Inflammatory macrophage treated with lipopolysaccharide for 4 hours (primary cell): Measurements from ENCODE around the gene DHRS9.
"Not testable (repeated sequence)": the region's sequence is repeated elsewhere in the genome, so short reads cannot be mapped to it uniquely, and the experiment has no call there.

Experiments
- DNase-seq: peaks from one replicate; pipeline ENCODE4 v3.0.0-alpha.2; 2020

Gene DHRS9

DNA sequence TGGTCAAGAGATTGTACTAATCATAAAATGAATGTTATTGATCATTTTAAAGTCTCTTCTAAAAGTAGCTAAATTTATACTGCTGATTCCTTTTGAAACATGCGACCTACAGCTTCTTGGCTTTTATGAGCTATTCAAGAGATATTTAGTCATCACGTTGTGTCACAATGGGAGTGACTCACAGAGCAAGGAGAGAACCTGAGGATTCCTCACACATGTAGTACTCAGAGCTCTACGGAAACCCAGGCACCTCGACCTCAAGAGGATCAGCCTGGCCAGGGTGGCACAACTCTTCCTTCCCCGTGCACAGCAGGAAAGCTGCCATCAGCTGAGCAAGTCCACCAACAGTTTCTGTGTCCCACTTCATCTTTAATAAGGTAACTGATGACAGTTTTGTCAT lies at the start of gene DHRS9:
Gene DHRS9, plus strand, starts transcription at position 223 of the 400 bp plus-strand sequence. CDS start 12,019 bp downstream, outside the sequence.
- peak; percentile 96 for DNase-seq

DNA sequence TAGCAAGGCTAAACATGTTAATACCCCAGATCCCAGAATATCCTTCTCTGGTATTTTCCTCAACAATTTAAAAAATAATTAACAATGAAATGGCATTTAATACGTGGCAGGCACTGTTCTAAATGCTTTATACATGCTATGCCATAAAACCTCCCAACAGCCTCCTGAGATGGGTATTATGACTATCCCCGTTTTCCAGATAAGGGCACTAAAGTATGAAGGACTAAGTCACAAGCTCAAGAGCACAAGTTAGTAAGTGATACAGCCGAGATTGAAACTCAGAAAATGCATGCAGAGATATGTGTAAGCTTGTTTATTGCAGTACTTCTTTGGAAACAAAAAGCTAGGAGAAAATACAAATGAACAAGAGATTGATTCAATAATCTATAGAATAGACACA lies 46.2 kb upstream of the DHRS9 start:
- no peak for DNase-seq

DNA sequence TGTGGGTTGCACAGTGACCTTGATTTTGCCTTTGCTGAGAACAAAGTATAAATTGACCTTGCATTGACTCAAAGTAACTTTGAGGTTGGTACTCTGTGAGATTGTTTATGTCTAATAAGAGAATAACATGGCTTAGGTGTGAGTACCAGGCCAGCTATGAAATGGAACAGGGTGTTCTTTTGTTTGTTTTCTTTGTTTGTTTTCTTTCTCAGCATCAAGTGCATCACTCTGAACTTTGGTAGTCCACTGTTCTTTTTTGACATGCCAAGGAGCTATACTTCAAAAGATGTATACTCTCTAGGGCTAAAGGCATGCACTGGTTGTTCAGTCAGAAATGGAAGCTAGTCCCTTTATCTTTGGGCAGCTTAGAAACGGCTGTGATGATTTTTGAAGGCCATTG lies 43.3 kb upstream of the DHRS9 start:
- no peak for DNase-seq

DNA sequence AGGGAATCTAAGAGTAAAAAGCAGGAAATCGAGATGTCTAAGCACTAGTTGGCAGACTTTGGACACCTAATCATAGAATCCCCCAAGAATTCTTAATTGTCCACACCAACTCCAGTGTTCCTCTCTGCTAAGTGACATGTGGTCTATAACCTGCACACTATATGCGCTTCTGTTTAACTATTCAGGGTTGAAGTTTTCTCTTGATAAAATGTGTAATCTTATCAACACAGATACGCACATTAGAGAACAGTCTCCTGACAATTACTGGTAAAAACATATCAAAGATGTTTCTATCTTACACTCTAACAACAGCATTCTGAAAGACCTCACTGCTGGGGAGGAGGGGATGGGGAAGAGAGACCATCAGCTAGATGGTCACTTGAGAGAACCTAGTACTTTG lies 42.1 kb upstream of the DHRS9 start:
- DNase-seq = no peak

DNA sequence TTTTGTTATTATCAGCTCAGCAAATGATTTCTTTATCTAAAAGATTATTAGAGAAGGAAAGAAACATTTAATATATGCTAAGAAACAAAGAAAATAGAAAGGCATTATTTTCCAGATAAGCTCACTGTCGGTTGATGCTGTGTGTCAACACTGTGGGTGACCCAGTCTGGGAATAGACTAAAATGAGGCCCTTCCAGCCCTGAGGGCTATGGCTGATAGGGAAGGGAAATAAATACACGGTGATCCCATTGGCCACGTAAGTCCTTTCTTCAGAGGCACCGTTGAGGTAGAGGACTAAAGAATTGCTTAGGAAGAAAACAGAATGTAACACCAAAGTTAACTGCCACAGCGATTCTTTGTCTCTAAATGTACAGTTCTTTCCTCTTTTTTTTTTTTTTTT lies 40.0 kb upstream of the DHRS9 start:
- DNase-seq = no peak

DNA sequence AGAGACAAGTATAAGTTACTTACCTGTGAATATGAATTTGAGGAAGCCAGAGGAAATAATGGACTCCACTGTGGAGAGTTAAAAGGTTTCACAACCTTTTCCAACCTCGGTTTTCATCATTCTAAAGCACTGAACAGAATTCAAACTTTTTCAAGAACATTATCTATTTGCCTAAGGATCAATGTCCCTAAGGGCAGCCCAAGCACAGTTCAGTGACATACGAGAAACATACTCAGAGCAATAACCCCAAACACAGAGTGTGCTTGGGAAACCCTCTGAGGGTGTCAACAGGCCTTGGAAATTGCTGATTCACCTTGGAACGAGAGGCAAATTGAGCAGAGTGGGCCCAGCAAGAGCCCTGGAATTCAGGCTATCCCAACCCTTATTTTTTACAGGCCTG lies 38.2 kb upstream of the DHRS9 start, which contains the start of gene ABCB11:
Gene ABCB11, minus strand, starts transcription at position 123 of the 400 bp plus-strand sequence. CDS start 13,199 bp downstream, outside the sequence.
- no peak for DNase-seq

DNA sequence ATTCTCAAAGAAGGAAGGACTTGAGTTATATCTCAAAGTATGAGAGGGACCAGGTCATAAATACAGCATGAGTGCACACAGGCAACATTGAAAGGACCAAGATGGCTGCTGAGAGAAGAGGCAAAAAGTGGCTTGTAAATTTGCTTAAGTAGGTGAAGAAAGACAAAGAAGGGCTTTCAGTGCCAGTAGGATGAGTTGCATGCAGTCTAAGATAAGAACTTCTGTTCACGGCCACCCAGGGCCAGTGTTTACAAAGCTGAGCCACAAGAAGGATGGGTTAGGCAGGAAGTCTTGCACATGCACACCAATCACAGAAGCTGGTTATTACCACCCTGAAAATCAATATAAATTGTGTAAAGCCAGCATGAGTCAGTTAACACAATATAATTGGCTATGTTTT lies 35.1 kb upstream of the DHRS9 start:
- DNase-seq = no peak

DNA sequence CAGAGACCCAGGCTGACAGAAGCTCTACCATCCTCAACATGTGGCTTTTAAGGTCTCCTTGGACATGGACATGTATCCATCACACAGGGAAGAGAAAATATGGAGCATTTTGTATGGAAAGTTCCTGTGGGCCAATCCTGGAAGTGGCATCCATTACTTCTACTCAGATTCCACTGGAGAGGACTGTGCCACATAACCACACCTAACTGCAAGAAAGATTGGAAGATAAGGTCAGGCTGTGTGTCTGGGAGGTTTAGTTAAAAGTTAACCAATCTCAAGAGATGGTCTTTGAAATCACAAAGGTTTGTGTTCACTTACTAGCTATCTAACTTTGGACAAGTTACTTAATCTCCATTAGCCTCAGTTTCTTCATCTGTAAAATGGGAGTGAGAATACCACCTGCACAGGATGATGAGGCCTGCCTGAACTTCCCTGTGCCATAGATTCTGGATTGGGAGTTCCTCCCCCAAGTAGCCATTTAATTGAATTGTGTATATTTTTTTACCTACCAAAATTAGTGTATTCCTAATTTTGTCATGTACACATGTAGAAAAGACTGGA lies 34.3 kb upstream of the DHRS9 start:
- no peak for DNase-seq

DNA sequence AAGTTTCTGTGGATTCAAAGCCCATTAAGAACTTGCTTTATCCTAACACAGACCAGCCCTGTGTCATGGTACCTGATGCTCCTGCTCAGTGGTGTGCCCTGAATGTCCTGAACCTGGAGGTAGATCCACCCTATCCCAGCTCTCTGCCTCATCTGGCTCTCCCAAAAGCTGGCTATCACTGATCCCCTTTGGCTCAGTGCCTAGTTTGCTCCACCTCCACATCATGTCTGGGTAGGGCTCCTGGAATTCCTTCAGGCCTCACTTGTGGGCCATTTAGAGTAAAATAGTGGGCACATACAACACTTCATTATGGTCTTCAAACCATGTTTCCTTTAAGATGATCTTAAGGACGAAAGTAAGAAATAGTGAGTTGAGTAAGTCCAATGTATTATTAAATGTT lies 33.5 kb upstream of the DHRS9 start:
- no peak for DNase-seq

DNA sequence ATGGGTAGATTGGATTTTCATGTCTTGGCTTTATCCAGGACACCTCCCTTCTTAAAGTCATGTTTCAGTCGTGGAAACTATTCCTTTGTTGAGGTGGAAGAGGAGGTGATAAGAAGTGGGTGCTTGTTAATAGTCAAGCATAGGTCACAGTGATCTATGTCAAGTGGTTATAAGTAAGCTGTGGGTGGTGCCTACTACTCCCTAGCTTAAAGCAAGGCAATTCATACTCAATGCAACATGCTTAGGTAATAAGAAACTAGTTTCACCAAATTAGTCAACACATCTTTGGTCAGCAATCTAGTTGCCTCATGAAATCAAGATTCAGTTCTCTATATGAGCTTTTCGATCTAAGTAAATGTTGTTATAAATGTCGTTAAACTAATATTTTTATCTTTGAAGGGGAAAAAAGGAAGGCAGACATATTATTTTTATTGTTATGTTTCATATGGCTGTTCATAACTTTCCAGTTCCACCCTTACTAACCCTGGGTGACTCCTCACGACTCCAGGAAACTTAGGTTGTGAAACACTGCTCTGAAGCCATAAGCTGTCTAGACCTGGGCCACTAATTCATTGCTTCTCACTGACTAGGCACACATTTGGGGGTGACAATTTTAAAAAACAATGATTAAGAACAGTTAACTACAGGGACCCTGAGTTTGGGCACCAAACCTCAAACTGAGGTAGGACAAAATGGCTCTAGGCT lies 32.5 kb upstream of the DHRS9 start:
- peak; percentile 95 for DNase-seq

DNA sequence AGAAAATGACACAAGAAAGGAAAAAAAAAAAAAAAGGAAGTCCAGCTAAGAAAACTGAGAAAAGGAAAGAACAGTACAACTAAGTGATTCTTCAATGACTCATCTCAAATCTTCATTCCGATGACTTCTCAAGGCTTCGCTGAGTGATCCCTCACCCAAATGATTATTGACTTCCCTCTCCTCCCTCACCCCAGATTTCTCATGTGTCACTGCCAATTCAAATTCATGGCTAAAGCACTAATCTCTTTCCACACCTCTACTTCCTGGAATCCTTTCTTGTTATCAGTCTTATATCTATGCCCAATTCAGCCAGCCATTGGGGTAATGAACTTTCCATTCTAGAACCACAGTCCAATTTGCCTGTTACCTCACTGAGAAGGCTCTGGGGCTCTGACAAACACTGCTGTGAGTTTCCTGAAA lies 31.0 kb upstream of the DHRS9 start:
- DNase-seq = peak; percentile 96

DNA sequence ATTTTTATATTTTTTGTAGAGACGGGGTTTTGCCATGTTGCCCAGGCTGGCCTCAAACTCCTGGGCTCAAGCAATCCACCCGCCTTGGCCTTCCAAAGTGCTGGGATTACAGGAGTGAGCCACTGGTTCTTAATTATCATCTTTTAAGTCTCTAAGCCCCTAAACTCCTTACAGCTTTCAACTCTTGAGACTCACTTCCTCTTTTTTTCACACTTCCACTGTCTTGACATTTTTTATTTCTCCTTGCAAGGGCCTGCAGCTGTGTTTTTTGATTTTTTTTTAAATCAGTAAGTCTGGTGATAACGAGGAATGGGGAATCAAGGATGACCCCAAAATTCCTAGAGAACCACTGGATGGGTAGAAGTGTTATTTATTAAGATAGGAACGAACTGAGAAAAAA lies 29.7 kb upstream of the DHRS9 start:
- peak; percentile 52 for DNase-seq

DNA sequence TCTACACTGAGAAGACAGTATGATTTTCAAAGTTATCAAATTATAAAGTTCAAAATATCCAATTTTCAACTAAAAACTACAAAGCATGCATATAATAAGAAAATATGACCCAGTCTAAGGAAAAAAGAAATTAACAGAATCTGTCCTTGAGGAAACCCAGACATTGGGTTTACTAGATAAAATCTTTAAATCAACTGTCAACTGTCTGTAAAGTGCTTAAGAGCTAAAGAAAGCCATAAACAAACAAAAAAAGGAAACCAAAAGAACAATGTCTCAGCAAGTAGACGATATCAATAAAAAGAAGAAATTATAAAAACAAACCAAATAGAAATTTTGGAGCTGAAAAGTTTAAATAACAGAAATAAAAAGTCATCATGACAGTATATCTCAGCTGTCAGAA lies 27.8 kb upstream of the DHRS9 start:
- no peak for DNase-seq

DNA sequence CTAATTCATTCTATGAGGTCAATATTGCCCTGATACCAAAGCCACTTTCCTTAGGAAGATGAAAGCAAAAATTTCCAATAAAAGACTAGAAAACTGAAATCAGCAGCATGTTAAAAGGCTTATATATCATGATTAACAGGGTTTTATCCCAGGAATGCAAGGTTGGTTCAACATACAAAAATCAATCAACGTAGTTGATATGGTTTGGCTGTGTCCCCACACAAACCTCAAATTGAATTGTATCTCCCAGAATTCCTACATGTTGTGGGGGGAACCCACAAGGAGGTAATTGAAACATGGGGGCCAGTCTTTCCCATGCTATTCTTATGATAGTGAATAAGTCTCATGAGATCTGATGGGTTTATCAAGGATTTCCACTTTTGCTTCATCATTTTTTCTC lies 26.5 kb upstream of the DHRS9 start:
- DNase-seq = no peak

DNA sequence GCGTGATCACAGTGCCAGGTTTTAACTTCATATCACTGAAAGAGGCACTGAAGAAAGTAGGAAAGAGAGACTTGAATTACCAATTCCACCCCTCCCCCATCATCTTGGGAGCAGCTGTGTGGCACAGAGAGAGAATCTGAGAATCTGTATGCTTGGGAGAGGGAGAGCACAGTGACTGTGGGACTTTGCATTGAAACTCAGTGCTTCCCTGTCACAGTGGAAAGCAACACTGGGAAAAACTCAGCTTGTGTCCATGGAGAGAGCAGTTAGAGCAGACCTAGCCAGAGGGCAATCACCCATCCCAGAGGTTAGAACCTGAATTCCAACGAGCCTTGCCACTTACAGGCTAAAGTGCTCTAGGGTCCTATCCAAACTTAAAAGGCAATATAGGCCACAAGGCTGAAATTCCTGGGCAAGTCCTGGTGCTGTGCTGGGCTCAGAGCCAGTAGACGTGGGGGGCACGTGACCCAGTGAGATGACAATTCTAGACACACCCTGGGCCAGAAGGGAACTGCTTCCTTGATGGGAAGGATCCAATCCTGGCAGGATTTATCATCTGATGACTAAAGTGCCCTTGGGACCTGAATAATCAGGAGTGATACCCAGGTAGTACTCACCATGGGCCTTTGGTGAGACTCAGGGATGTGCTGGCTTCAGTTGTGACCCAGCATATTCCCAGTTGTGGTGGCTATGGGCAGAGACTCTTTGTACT lies 22.8 kb upstream of the DHRS9 start:
- no peak for DNase-seq

DNA sequence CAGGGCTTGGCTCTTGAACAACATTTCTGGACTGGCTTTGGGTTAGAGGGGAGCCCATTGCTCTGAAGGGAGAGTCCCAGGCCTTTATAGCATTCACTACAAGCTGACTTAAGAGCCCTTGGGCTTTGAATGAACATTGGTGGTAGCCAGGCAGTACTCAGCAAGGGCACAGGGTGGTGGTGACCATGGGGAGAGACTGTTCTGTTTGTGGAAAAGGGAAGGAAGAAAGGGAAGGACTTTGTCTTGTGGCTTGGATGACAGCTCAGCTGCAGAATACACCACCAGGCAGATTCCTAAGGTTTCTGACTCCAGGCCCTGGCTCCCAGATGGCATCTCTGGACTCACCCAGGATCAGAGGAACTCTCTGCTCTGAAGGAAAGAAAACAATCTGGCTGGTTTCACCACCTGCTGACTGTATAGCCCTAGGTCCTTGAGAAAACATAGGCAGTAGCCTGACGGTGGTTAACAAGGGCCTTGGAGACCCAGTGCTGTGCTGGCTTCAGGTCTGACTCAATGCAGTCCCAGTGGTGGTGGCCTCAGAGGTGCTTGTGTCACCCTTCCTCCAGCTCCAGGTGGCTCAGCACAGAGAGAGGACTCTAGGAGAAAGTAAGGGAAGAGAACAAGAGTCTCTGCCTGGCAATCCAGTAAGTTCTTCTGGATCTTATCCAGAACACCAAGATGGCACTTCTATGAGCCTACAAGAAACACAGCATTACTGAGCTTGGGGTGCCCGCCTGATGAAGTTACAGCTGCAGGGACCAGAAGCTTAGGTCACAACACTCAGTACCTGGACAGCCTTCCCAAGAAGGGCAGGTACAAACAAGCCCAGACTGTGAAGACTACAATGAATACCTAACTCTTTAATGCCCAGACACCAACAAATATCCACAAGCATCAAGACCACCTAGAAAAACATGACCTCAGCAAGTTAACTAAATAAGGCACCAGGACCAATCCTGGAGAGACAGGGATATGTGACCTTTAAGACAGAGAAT lies 21.8 kb upstream of the DHRS9 start:
- peak; percentile 48 for DNase-seq

DNA sequence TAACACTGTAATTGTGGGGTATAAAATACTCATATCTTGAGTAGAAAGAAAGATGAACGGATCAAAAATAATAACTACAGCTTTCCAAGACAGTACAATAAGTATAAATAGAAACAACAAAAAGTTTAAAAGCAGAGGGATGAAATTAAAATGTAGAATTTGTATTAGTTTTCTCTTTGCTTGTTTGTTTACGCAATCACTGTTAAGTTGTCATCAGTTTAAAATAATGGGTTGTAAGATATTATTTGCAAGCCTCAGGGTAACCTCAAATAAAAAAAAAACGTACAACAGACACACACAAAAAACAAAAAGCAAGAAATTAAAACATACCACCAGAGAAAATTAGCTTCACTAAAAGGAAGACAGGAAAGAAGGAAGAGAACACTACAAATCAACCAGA lies 20.2 kb upstream of the DHRS9 start:
- DNase-seq = no peak

DNA sequence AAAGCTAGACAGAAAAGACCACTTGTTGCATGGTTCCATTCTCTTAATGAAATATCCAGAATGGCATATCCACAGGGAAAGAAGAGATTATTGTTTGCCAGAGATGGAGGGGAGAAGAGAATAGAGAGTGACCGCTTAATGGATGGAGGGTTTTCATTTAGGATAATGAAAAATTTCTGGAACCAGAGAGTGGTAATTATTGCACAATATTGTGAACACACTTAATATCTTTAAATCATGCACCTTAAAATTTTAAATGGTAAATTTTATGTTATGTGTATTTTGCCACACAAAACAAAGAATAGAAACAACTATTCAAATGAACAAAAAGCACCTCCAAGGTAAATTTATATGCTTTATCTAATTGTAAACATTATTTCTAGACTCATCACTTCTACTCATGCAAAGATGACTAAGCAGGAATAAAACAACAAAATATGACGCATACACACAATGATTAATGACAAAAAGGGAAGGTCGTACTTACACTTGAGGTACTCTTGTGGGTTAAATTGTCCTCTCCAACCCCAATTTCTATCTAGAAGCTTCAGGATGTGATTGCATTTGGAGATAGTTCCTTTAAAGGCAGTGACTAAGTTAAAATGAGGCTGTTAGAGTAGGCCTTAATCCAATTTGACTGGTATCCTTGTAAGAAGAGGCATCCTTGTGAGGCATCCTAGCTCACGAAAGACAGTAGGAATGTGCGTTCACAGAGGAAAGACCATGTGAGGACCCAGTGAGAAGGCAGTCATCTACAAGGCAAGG lies 18.7 kb upstream of the DHRS9 start:
- peak; percentile 82 for DNase-seq

DNA sequence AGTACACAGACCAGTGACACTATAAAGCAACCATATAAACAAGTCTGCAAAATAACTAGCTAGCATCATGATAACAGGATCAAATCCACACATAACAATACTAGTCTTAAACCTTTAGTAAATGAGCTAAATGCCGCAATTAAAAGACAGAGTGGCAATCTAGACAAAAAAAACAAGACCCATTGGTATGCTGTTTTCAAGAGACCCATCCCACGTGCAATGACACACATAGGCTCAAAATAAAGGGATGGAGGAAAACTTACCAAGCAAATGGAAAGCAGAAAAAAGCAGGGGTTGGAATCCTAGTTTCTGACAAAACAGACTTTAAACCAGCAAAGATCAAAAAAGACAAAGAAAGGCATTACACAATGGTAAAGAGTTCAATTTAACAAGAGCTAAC lies 14.8 kb upstream of the DHRS9 start:
- DNase-seq = not testable (repeated sequence)

DNA sequence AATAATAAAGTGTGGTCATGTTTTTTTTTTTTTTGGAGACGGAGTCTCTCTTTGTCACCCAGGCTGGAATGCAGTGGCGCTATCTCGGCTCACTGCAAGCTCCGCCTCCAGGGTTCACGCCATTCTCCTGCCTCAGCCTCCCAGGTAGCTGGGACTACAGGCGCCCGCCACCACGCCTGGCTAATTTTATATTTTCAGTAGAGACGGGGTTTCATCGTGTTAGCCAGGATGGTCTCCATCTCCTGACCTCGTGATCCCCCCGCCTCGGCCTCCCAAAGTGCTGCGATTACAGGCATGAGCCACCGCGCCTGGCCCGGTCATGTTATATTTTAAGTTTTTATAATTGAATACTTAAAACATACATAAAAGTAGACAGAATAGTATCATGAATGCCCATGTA lies 5.2 kb upstream of the DHRS9 start:
- DNase-seq = not testable (repeated sequence)

DNA sequence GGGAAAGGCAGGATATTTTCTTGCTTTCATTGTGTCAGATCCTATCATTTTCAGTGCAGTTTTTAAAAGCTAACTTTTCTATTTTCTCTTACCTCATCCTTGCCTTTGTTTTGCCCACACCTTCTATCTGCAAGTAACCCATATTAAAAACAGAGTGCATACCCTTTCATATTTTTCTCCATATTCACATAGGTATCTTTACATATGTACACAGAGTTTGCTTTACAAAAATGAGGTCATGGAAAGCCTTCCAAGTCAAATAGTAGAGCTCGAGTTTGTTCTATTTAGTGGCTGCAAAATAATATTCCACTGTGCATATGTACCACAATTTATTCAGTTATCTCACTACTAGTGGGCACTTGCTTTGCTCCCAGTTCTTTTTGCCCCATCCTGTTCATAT lies 3.9 kb upstream of the DHRS9 start:
- DNase-seq = no peak

DNA sequence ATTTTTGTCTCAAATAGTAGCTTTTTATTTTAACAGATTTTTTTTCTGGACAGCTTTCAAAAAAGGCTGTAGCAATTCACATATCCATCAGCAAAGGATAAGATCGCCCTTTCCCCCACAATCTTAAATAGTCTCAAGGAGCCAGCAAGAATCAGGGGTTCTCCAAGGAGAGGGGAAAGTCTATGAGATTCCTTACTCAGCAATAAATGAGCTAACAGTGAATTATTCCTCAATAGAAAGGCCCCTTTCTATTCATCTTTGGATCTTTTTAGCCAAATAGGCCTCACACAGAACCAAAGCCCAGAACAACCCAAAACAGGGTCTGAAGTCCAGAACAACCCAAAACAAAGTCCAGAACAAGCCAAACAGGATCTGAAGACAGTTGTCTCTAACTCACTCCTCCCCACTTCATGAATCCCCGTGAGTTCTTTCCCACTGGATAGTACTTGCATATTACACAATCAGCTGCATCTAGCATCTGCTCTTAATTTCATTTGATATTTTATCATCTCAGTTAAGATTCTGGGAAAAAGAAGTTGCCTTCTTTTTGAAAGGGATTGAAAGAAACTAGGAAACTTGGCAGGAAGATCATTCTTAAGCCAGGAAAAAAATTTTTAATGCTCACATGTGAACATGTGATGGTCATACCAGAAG lies 3.4 kb upstream of the DHRS9 start:
- DNase-seq = no peak
